ENCODE results near the gene FHIT.

FHIT gene

DNA sequence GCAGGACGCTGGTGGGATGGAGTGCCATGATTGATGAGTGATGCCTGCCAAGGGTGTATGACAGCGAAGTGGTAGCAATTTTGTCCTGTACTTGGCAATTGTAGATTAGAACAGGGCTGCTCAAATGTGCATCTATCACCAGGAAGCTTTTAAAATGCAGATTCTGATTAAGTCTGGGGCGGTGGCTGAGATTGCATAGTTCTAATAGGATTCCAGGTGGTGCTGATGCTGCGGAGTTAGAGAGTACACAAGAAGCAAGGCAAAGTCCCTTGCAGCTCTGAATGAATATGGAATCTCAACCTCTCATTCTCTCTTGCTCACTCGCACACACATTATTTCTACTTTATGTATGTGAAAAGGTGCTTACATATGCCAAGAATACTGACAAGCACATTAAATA, 670.4 kb downstream of the FHIT start:
- no peak overlapping the region for H3K4me3 Mint-ChIP-seq
- peaks cover 4% of the 10 kb centered on the region for H3K4me1 Mint-ChIP-seq
- no peak for DNase-seq

DNA sequence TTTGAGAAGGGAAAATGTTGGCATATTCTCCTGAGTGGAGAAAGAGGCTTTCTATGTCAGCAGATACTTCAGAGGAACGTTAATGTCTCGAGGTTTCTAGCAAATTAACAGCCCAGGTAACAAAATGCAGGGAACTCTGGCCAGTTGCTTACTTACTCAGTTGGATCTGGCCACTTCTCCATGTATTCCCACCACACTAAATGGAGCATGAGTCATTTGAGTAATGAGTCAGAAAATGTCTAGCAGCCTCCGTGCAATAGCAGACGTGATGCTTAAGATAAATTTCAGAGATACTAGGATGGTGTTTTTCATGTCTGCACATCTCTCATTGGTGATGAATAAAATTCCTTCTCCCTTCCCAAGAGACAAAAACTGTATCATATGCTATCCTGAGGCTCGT, 671.5 kb downstream of the FHIT start:
- peaks cover 11% of the 10 kb centered on the region for H3K4me1 Mint-ChIP-seq
- DNase-seq, result no peak
- H3K27ac Mint-ChIP-seq, result no peak overlapping the region
- TF ChIP-seq, protein P1, sequence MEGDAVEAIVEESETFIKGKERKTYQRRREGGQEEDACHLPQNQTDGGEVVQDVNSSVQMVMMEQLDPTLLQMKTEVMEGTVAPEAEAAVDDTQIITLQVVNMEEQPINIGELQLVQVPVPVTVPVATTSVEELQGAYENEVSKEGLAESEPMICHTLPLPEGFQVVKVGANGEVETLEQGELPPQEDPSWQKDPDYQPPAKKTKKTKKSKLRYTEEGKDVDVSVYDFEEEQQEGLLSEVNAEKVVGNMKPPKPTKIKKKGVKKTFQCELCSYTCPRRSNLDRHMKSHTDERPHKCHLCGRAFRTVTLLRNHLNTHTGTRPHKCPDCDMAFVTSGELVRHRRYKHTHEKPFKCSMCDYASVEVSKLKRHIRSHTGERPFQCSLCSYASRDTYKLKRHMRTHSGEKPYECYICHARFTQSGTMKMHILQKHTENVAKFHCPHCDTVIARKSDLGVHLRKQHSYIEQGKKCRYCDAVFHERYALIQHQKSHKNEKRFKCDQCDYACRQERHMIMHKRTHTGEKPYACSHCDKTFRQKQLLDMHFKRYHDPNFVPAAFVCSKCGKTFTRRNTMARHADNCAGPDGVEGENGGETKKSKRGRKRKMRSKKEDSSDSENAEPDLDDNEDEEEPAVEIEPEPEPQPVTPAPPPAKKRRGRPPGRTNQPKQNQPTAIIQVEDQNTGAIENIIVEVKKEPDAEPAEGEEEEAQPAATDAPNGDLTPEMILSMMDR (IDR thresholded peaks at IDR 0.05), result no peak
- H3K9me3 Mint-ChIP-seq, result no peaks in the 10 kb centered on the region
- no peak overlapping the region for H3K4me3 Mint-ChIP-seq
- H3K36me3 Mint-ChIP-seq (ENCODE audit: low read depth), result no peaks in the 10 kb centered on the region
- peaks cover 2% of the 10 kb centered on the region for H3K27me3 Mint-ChIP-seq (ENCODE audit: low read depth, poor library complexity)

More for the DNA sequence above, 670.4 kb downstream of the FHIT start:
- H3K36me3 Mint-ChIP-seq (ENCODE audit: low read depth), result no peaks in the 10 kb centered on the region
- H3K27me3 Mint-ChIP-seq (ENCODE audit: low read depth, poor library complexity), result no peaks in the 10 kb centered on the region
- H3K27ac Mint-ChIP-seq, result no peak overlapping the region
- no peaks in the 10 kb centered on the region for H3K9me3 Mint-ChIP-seq
- TF ChIP-seq, protein P1 (IDR thresholded peaks at IDR 0.05), result no peak

DNA sequence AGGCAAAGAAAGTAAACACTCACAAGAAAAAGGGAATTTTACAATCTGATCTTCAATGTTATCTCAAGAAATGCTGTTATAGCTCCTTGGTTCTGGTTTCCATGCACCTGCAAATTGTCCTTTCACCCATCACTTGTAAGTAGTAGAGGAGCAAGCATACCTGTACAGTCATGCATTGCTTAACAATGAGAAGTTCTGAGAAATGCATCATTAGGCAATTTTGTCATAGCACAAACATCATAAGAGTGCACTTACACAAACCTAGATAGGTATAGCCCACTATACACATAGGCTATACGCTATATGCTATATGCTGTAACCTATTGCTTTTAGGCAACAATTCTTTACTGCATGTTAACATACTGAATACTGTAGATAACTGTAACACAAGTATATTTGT, 672.3 kb downstream of the FHIT start:
- no peak for DNase-seq
- Mint-ChIP-seq H3K27ac (no peak overlapping the region), H3K27me3 (ENCODE audit: low read depth, poor library complexity) (peaks cover 6% of the 10 kb centered on the region), H3K4me3 (no peak overlapping the region), H3K4me1 (peaks cover 19% of the 10 kb centered on the region), H3K9me3 (no peaks in the 10 kb centered on the region), H3K36me3 (ENCODE audit: low read depth) (no peaks in the 10 kb centered on the region)
- TF ChIP-seq, protein P1 (IDR thresholded peaks at IDR 0.05), result no peak

DNA sequence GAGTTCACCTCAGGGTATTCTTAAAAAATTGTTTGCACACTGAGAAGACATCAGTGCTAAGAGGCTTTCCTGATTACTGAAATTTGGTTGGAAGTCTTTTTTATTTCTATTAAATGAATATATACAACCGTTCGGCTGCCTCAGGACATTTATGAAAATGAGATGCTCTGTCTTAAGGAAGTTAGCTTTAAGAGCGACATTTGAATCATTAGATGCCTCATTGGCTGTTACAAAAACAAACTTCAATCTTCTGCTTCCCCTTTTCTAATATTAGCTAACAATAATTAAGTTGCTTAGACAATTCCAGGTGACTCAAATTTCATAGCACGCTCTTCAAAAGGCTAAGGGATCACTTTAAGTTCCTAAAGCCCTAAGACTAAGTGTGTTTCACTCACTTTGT, 673.7 kb downstream of the FHIT start:
- TF ChIP-seq, protein P1 (IDR thresholded peaks at IDR 0.05), result no peak

DNA sequence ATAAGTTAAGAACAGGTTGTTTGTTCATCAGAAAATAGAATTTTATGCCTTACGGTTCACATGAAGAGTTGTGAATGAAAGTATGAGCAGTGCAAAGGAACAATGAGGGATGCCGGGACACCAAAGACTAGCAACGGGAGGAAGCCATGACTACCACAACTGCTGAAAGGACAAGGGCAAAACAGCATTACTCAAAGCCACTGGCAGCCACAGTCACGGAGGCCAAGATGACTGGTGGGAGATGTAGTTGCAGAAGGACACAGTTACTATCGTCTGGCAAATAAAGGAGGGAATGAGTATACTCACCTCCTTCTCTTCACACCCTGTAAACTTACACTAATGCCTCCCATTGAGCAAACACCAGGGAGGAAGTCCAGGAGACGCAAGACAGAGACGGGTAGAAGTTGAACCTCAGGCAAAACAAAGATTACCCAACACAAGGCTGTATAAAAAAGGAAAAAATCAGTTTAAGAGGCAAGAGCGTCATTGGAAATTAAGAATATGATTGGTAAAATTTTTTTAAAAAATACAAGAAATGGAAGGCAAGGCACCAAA, 675.5 kb downstream of the FHIT start:
- H3K27me3 Mint-ChIP-seq (ENCODE audit: low read depth, poor library complexity), result peaks cover 6% of the 10 kb centered on the region
- H3K9me3 Mint-ChIP-seq, result no peaks in the 10 kb centered on the region
- H3K27ac Mint-ChIP-seq, result no peak overlapping the region
- peaks cover 25% of the 10 kb centered on the region for H3K4me1 Mint-ChIP-seq
- no peaks in the 10 kb centered on the region for H3K36me3 Mint-ChIP-seq (ENCODE audit: low read depth)
- DNase-seq, result no peak
- no peak overlapping the region for H3K4me3 Mint-ChIP-seq
- TF ChIP-seq, protein P1 (IDR thresholded peaks at IDR 0.05), result no peak

More for the DNA sequence above, 673.7 kb downstream of the FHIT start:
- Mint-ChIP-seq H3K4me1 (peaks cover 25% of the 10 kb centered on the region), H3K36me3 (ENCODE audit: low read depth) (no peaks in the 10 kb centered on the region), H3K9me3 (no peaks in the 10 kb centered on the region), H3K4me3 (no peak overlapping the region), H3K27ac (no peak overlapping the region), H3K27me3 (ENCODE audit: low read depth, poor library complexity) (peaks cover 6% of the 10 kb centered on the region)
- DNase-seq, result no peak

DNA sequence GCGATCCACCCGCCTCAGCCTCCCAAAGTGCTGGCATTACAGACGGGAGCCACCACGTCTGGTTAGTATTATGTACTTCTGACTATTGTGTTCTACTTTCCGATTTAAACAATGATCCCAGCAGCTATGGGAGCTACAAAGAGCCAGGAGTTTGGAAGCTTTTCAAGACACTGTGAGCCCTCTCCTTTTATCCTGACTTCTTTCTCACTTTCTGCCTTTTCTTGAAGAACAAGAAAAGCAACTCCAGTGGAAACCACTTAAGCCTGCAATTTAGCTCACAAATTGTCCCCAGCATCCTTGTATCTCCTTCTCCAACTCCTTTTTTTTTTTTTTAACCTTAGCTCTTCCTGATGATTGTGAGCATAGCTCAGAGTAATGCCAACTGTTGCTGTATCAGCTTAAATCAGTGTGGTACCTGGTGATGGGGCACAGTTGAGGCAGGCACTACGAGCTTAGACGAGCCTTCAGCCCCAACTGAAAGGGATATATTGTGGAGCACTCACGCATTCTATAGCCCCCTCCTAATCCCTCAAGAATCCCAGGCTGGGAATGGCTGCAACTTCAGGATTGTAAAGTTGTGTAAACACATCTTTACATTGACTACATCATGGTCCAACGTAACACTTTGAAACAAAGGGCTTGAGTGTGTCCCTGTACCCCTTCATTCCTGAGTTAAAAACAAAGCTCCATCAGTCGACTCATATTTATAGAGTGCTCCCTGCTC, 677.0 kb downstream of the FHIT start:
- H3K27me3 Mint-ChIP-seq (ENCODE audit: low read depth, poor library complexity), result peaks cover 6% of the 10 kb centered on the region
- no peak for DNase-seq
- no peak overlapping the region for H3K4me3 Mint-ChIP-seq
- no peaks in the 10 kb centered on the region for H3K9me3 Mint-ChIP-seq
- H3K27ac Mint-ChIP-seq, result no peak overlapping the region
- H3K4me1 Mint-ChIP-seq, result peaks cover 25% of the 10 kb centered on the region
- TF ChIP-seq, protein P1 (IDR thresholded peaks at IDR 0.05), result no peak
- no peaks in the 10 kb centered on the region for H3K36me3 Mint-ChIP-seq (ENCODE audit: low read depth)
